Measurements from ENCODE around the gene MUC13.

- TF ChIP-seq CTCF (IDR thresholded peaks at IDR 0.05): no peak
- no peak for TF ChIP-seq POLR2AphosphoS5 (IDR thresholded peaks at IDR 0.05)
- no peak for TF ChIP-seq POLR2A (IDR thresholded peaks at IDR 0.05)
- no peak for TF ChIP-seq EP300 (IDR thresholded peaks at IDR 0.05)
Observed at GRCh38 chr3:124904835-124905492, 29.6 kb downstream of the MUC13 start.
